Mucosa of rectum (tissue), 2 donors: ENCODE data around the gene FER.

Experiments used
- H3K27ac ChIP-seq, 2 donors: one replicate each; pipeline ENCODE4 v1.7.0; 2013; ENCODE audit warnings: inconsistent platforms in 2 of 2, low read depth in 2 of 2, low read length in 2 of 2
- H3K27me3 ChIP-seq, 2 donors: one replicate each; pipeline ENCODE4 v1.7.0; 2013; ENCODE audit warnings: low read length in 2 of 2; ENCODE audit not compliant: control insufficient read depth in 2 of 2, insufficient read depth in 2 of 2
- H3K36me3 ChIP-seq, 2 donors: one replicate each; pipeline ENCODE4 v1.7.0; 2013; ENCODE audit warnings: low read length in 2 of 2; ENCODE audit not compliant: control insufficient read depth in 2 of 2, insufficient read depth in 2 of 2
- H3K4me1 ChIP-seq, 2 donors: one replicate each; pipeline ENCODE4 v1.7.0; 2013; ENCODE audit warnings: low read length in 2 of 2, mild to moderate bottlenecking in 1 of 2; ENCODE audit not compliant: control insufficient read depth in 2 of 2, insufficient read depth in 2 of 2
- H3K4me3 ChIP-seq, 2 donors: one replicate each; pipeline ENCODE4 v1.7.0; 2013; ENCODE audit warnings: low read length in 2 of 2
- H3K9ac ChIP-seq, 2 donors: one replicate each; pipeline ENCODE4 v1.7.0; 2013; ENCODE audit warnings: low read length in 2 of 2, low read depth in 1 of 2, mild to moderate bottlenecking in 1 of 2
- H3K9me3 ChIP-seq, 2 donors: one replicate each; pipeline ENCODE4 v1.7.0; 2013; ENCODE audit warnings: low read length in 2 of 2; ENCODE audit not compliant: control insufficient read depth in 2 of 2
- donor health status: healthy.
- donor health status: Normal muscosa, but diverticular disease.

The FER gene

GRCh38 chr5:109080481-109080880, 332.8 kb downstream of the FER start:
- Histone ChIP-seq H3K4me1 (peaks cover 7 to 15% of the 10 kb centered on the region in 2 donors), H3K4me3 (peak overlapping the region; percentile 32 to 48), H3K9me3 (no peaks in the 10 kb centered on the region), H3K36me3 (no peaks in the 10 kb centered on the region), H3K27me3 (no peaks in the 10 kb centered on the region), H3K9ac (no peak overlapping the region), H3K27ac (peak overlapping the region; percentile 59 to 67)

DNA sequence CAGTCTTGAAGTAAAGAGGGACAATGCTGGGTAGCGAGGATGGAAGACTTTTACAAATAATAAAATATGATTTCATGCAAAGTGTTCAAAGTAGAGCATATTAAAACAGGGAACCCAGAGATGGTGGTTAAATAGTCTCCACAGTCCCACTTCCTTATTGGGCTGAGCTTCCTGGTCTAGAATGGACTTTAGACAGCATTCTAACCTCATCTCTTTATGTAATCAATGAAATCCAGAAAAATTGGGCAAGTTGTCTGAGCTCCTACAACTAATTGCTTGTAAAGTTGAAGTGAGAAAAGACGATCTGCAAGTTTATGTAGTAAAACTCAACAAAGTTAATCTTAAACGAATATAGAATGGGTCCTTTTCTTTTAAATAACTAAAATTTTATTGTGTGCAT, 333.2 kb downstream of the FER start:
- Histone ChIP-seq H3K4me3 (peak overlapping the region; percentile 32 to 48), H3K36me3 (no peaks in the 10 kb centered on the region), H3K27ac (peak overlapping the region; percentile 59 to 67), H3K9me3 (no peaks in the 10 kb centered on the region), H3K9ac (no peak overlapping the region), H3K27me3 (no peaks in the 10 kb centered on the region), H3K4me1 (peaks cover 7 to 15% of the 10 kb centered on the region in 2 donors)

- Histone ChIP-seq H3K9ac (no peak overlapping the region), H3K27ac (no peak overlapping the region), H3K9me3 (no peaks in the 10 kb centered on the region), H3K36me3 (no peaks in the 10 kb centered on the region), H3K27me3 (no peaks in the 10 kb centered on the region), H3K4me1 (peaks cover 7 to 8% of the 10 kb centered on the region in 2 donors), H3K4me3 (no peak overlapping the region)
Observed at GRCh38 chr5:109083937-109084336, 336.2 kb downstream of the FER start.

GRCh38 chr5:109089191-109089590, 341.5 kb downstream of the FER start:
- Histone ChIP-seq H3K4me3 (no peak overlapping the region), H3K36me3 (no peaks in the 10 kb centered on the region), H3K4me1 (no peaks in the 10 kb centered on the region), H3K27me3 (no peaks in the 10 kb centered on the region), H3K27ac (no peak overlapping the region), H3K9me3 (no peaks in the 10 kb centered on the region), H3K9ac (no peak overlapping the region)

GRCh38 chr5:109099081-109099480, 351.4 kb downstream of the FER start:
- H3K27me3 ChIP-seq: no peaks in the 10 kb centered on the region
- no peaks in the 10 kb centered on the region for H3K9me3 ChIP-seq
- H3K4me3 ChIP-seq: no peak overlapping the region
- no peak overlapping the region for H3K9ac ChIP-seq
- H3K4me1 ChIP-seq: no peaks in the 10 kb centered on the region
- no peaks in the 10 kb centered on the region for H3K36me3 ChIP-seq
- no peak overlapping the region for H3K27ac ChIP-seq

- H3K27ac ChIP-seq: no peak overlapping the region
- H3K36me3 ChIP-seq: no peaks in the 10 kb centered on the region
- H3K4me3 ChIP-seq: no peak overlapping the region
- H3K27me3 ChIP-seq: no peaks in the 10 kb centered on the region
- no peaks in the 10 kb centered on the region for H3K4me1 ChIP-seq
- no peak overlapping the region for H3K9ac ChIP-seq
- H3K9me3 ChIP-seq: no peaks in the 10 kb centered on the region
Observed at GRCh38 chr5:109100971-109101370, 353.3 kb downstream of the FER start.

GRCh38 chr5:109102096-109102690, 354.5 kb downstream of the FER start:
- Histone ChIP-seq H3K27ac (no peak overlapping the region), H3K4me3 (no peak overlapping the region), H3K36me3 (no peaks in the 10 kb centered on the region), H3K27me3 (no peaks in the 10 kb centered on the region), H3K9me3 (no peaks in the 10 kb centered on the region), H3K9ac (no peak overlapping the region), H3K4me1 (no peaks in the 10 kb centered on the region)

DNA sequence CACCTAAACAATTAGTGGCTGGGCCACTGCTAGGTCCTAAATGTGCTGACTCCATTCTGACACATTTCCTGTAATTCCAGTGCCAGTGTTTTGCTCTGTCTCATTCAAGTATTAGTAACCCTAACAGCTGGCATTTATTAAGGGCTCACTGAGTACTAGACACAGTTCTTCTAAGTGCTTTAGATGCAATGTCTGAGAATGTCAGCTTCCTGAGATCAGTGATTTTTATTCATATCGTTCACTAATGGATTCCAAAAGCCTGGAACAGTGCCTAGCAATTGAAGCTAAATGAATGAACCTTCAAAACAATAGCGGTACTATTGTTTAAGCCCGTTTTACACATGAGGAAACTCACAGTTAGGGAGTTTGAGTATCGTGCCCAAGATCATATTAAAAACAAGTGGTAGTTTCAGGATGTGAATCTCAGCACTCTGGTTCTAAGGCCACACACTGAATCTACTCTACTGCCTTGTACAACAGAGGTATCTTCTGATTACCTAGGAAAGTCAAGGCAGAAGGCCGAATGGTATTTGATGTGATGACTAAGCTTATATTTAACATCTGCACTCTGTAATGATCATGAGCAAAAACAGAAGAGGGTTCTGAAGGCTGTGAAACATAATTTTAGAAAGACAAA, 358.1 kb downstream of the FER start:
- H3K9me3 ChIP-seq: no peaks in the 10 kb centered on the region
- no peaks in the 10 kb centered on the region for H3K4me1 ChIP-seq
- H3K9ac ChIP-seq: no peak overlapping the region
- no peaks in the 10 kb centered on the region for H3K36me3 ChIP-seq
- H3K27me3 ChIP-seq: no peaks in the 10 kb centered on the region
- no peak overlapping the region for H3K4me3 ChIP-seq
- H3K27ac ChIP-seq: no peak overlapping the region

DNA sequence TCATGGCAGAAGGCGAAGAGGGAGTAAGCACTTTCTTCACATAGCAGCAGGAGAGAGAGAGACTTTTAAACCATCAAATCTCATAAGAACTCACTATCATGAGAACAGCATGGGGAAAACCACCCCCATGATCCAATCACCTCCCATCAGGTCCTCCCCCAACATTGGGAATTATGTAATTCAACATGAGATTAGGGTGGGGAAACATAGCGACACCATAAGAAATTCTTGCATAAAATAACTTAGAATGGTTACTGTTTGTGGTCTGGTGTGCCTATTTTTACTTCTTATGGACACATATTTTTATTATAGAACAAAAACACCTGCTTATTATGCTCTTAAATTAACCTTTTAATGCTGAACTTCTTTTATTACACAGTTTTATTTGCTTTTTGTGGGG, 364.0 kb downstream of the FER start:
- H3K9ac ChIP-seq: no peak overlapping the region
- H3K36me3 ChIP-seq: no peaks in the 10 kb centered on the region
- no peaks in the 10 kb centered on the region for H3K9me3 ChIP-seq
- no peaks in the 10 kb centered on the region for H3K4me1 ChIP-seq
- no peak overlapping the region for H3K27ac ChIP-seq
- no peak overlapping the region for H3K4me3 ChIP-seq
- H3K27me3 ChIP-seq: no peaks in the 10 kb centered on the region

GRCh38 chr5:109113608-109114007, 365.9 kb downstream of the FER start:
- H3K4me3 ChIP-seq: no peak overlapping the region
- H3K36me3 ChIP-seq: no peaks in the 10 kb centered on the region
- no peak overlapping the region for H3K9ac ChIP-seq
- H3K27me3 ChIP-seq: no peaks in the 10 kb centered on the region
- H3K9me3 ChIP-seq: no peaks in the 10 kb centered on the region
- no peak overlapping the region for H3K27ac ChIP-seq
- no peaks in the 10 kb centered on the region for H3K4me1 ChIP-seq
